ENCODE results near the gene RNF152.

The RNF152 gene

DNA sequence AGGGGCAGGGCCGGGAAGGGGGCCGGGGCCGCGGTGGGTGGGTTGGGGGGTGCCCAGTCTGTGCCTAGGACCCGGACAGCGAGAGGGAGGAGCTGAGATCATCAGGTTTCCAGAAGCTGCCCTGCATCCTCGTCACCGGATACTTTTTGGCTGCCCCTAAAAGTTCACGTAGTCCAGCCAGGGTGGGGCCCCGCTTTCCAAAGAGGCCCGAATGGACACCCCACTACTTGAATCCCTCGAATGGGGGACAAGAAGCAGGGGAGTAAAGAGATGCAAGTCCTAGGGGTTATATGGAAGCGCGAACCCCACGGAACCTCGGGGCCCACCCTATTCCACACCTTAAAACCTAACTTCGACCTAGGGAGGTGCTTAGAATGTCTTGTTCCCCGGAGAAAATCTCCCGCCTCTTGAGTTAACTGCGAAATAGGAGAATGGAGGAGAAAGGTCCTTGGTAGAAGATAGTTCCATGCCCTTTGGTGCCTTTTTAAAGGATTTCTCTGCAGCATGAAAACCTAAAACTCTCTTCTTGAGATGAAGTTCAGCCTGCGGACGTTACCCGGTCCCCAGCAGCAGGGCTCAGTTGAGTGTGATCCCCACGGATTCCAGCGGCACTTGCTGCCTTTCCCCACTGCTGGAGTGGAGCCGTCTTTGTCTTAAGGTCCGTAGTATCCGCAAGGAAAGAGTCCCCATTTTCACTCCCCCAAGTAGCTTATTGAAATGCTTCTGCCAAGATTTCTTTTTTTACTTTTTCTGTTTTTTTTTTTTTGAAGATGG is 2.1 kb upstream of the RNF152 start:
- peak overlapping the region; percentile 48 for H3K4me3 ChIP-seq (ENCODE audit: low read depth, low read length)
- TF ChIP-seq, protein P1, sequence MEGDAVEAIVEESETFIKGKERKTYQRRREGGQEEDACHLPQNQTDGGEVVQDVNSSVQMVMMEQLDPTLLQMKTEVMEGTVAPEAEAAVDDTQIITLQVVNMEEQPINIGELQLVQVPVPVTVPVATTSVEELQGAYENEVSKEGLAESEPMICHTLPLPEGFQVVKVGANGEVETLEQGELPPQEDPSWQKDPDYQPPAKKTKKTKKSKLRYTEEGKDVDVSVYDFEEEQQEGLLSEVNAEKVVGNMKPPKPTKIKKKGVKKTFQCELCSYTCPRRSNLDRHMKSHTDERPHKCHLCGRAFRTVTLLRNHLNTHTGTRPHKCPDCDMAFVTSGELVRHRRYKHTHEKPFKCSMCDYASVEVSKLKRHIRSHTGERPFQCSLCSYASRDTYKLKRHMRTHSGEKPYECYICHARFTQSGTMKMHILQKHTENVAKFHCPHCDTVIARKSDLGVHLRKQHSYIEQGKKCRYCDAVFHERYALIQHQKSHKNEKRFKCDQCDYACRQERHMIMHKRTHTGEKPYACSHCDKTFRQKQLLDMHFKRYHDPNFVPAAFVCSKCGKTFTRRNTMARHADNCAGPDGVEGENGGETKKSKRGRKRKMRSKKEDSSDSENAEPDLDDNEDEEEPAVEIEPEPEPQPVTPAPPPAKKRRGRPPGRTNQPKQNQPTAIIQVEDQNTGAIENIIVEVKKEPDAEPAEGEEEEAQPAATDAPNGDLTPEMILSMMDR (IDR thresholded peaks at IDR 0.05; ENCODE audit: borderline replicate concordance, insufficient read depth, low read depth, low read length), result no peak

DNA sequence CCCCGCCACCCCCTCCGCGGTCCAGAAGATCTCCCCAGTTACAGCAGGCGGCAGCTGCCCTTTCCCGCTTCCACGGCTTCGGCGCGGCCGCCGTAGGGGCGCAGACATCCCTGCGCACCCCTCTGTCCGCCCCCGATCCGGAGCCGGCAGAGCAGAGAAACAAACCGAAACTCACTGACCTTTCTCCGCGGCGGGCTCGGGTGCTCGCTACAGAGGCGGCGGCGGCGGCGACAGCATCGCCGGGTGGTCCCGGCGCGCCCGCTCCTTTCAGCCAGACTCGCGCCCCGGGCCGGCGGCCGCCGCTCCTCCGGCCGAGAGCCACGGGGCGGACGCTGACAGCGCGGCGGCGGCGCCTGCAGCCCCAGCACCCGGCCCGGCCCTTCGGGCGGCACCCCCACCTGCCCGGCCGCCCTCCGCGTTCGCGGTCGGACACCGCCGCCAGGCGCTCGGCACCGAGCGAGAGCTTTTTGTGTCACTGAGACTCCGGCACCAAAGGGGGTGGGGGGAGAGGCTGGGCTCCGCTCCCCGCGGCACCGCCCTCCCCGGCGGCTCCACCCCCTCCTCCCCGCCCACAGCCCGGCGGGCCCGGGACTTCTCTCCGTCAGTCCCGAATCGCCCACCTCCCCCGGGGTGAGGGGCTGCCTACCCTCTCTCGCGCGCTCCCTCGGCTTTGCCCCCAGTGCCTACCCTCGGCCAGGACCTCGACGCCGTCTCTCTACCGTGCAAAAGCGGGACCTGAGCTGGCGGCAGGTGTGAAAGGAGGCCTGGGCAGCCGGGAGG is 1.4 kb upstream of the RNF152 start:
- TF ChIP-seq, protein P1 (IDR thresholded peaks at IDR 0.05; ENCODE audit: borderline replicate concordance, insufficient read depth, low read depth, low read length), result peak; percentile 22; the same call in 1 of the 2 replicates
- peak overlapping the region; percentile 48 for H3K4me3 ChIP-seq (ENCODE audit: low read depth, low read length)

DNA sequence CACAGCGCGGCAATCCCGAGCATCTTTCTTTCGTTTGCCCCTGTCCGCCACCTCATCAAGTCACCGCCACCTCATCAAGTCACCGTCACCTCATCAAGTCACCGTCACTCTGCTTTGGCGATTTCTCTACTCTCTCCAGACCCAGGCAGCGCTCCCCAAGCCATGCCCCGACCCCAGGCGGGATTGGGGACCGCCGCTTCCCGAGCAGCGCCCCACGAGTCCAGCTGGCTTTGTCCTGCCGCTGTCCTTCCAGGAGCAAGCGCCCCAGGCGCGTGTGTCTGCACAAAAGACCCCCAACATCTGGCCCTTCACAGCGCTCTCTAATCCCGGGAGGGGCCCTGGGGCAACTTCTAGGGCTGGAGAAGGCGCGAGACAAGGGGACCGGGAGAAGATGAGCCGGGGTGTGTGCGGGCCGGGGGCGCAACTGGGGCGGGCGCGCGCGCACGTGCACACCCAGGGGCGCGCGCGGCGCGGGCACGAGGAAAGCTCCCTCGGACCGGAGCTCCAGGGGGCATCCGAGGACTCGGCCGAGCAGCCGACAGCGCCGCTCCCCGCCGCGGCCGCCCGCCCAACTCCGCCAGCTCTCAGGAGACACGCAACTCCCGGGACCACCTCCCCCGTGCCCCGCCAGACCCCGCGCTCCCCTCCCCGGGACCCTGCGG is 633 bp upstream of the RNF152 start:
- TF ChIP-seq, protein P1 (IDR thresholded peaks at IDR 0.05; ENCODE audit: borderline replicate concordance, insufficient read depth, low read depth, low read length), result no peak
- H3K4me3 ChIP-seq (ENCODE audit: low read depth, low read length), result peak overlapping the region; percentile 48

DNA sequence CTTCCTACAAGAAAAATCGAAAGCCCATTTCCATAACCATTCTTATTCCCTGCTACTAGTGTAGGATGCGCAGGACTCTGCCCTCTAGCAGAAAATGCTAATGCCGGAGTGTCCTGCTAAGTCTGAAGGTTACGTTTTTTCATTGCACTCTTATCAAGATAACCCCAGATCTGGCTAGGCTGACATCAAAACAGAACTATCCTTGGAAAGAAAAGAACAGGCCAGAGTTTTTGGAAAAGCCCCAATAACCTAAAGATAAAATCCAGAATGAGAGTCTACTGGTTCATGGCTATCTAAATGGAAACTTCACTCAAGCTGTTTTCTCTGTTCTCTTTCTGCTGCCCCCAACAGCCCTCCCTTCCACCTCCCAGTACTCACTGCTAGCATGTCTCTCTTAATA is 913 bp downstream of the RNF152 start:
- no peak overlapping the region for H3K4me3 ChIP-seq (ENCODE audit: low read depth, low read length)
- TF ChIP-seq, protein P1 (IDR thresholded peaks at IDR 0.05; ENCODE audit: borderline replicate concordance, insufficient read depth, low read depth, low read length), result no peak

DNA sequence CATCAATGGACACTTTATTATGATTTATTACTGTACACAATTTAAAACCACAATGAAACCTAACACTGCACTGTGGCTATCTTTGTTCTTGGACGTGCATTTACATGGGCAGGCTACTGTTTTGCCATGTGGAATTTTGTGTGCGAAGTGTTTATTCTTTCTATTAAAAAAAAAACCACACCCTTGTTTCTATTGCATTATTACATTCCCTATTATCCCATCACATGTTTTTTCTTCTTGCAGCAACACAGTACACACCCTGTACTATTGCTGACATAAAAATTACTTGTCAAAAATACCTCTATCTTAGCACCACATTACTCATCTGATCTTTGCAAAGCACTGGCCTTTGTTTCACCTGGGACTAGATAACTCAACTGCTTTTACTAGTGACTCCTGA is 1.5 kb downstream of the RNF152 start:
- H3K4me3 ChIP-seq (ENCODE audit: low read depth, low read length), result no peak overlapping the region
- TF ChIP-seq, protein P1 (IDR thresholded peaks at IDR 0.05; ENCODE audit: borderline replicate concordance, insufficient read depth, low read depth, low read length), result no peak

DNA sequence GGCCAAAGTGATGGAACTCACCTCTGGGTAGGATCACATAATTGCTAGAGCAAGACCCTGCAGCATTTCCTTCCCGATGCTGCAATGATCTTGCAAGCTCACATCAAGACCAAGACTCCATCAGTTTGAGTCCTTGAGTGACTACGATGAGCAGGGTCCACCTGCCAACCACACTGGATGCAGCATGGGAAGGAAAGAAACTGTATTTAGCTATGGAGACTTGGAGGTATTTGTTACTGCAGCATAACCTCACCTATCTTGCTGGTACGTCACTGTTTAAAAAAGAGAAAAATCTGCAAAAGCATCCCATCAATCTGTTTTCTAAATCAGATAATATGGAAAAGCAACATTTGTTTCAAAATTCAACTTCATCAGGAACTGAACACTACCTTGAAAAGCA is 2.5 kb downstream of the RNF152 start:
- TF ChIP-seq, protein P1 (IDR thresholded peaks at IDR 0.05; ENCODE audit: borderline replicate concordance, insufficient read depth, low read depth, low read length), result no peak
- H3K4me3 ChIP-seq (ENCODE audit: low read depth, low read length), result no peak overlapping the region

Data from GM12875 (cell line).